Vagina (tissue), 2 donors: ENCODE data around the gene KRTAP13-3. TPM values are rescaled to one million over a fixed set of nuclear protein-coding genes. Genes with fewer than 3 reads are reported as not detected.

Experiments used
- DNase-seq, 2 donors: peaks; one replicate each; pipeline ENCODE4 v3.0.0-alpha.2; 2017; ENCODE audit errors: extremely low spot score in 2 of 2
- H3K27ac ChIP-seq: fragments of 200-600 bp; sonication (generic); one replicate; pipeline ENCODE4 v1.5.1; 2019
- H3K27me3 ChIP-seq: fragments of 200-600 bp; sonication (generic); one replicate; pipeline ENCODE4 v1.5.1; 2019
- H3K36me3 ChIP-seq, 2 donors: fragments of 200-600 bp; sonication (generic); one replicate each; pipeline ENCODE4 v1.5.1; 2017 to 2019
- H3K4me1 ChIP-seq: fragments of 200-600 bp; sonication (generic); one replicate; pipeline ENCODE4 v1.5.1; 2019
- H3K4me3 ChIP-seq, 2 donors: fragments of 200-600 bp; sonication (generic); 1 replicate in 1 of 2; 2 replicates in 1 of 2; pipeline ENCODE4 v1.5.1; 2016 to 2019
- H3K9me3 ChIP-seq: fragments of 200-600 bp; sonication (generic); one replicate; pipeline ENCODE4 v1.5.1; 2019
- POLR2A ChIP-seq, 2 donors: fragments of 450-650 bp; IDR thresholded peaks; one replicate each; pipeline ENCODE4 v1.6.1; 2017; ENCODE audit warnings: antibody characterized with exemption in 2 of 2, mild to moderate bottlenecking in 2 of 2, moderate library complexity in 2 of 2
- POLR2AphosphoS5 ChIP-seq, 2 donors: sonication (generic); formaldehyde crosslinking; IDR thresholded peaks; one replicate each; pipeline ENCODE4 v1.9.0; 2017; ENCODE audit warnings: antibody characterized with exemption in 2 of 2, mild to moderate bottlenecking in 2 of 2, low read depth in 1 of 2; ENCODE audit not compliant: insufficient read depth in 1 of 2
- intact Hi-C: fragments of 100-400 bp; cut with DNase I; formaldehyde crosslinking; loops from one replicate; pipeline ENCODE4 v1.15.1; 2023
- total RNA-seq: library from RNA; depleted of rRNA; stranded (reverse); fragments of >200 nt; gene quantifications from one replicate; pipeline ENCODE4 v1.2.3, GENCODE V29; 2016
- TF ChIP-seq, protein P1 (sequence below), 3 experiments: fragments of 450-650 bp in 2 of 3; fragments of 200-600 bp in 1 of 3; sonication (generic) in 1 of 3; IDR thresholded peaks; one replicate each; pipeline ENCODE4 v1.5.1; 2017 to 2019; ENCODE audit warnings: antibody characterized with exemption in 3 of 3, mild to moderate bottlenecking in 2 of 3, moderate library complexity in 2 of 3

The KRTAP13-3 gene
- total RNA-seq, 1 donor from 2014 or later: not detected

DNA sequence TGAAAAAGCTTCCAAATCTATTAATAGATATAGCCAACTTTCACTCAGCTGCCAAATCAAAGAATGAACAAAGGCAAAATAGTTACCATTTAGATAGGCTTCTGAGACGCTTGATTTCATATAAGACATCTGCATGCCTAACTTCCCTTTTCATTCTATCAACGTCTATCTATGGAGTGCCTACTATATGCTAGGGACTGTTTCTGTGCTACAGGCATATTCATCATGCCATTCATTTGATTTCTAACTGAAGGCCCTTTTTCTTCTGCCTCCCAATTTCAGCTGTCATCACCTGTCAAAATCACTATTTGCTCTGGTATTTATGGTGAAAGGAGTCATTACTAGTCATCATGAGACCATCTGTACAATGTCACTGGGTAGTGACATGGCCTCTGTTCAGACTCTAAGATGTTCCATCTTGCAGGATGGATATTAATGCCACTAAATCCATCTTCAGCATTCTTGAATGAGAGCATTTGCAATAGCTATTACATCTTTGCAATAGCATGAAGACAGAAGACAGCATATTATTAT lies 34.2 kb downstream of the KRTAP13-3 start:
- TF ChIP-seq POLR2A (IDR thresholded peaks at IDR 0.05) (no peak), POLR2AphosphoS5 (IDR thresholded peaks at IDR 0.05; ENCODE audit: insufficient read depth in 1 of 2, low read depth in 1 of 2) (no peak)
- TF ChIP-seq, protein P1, sequence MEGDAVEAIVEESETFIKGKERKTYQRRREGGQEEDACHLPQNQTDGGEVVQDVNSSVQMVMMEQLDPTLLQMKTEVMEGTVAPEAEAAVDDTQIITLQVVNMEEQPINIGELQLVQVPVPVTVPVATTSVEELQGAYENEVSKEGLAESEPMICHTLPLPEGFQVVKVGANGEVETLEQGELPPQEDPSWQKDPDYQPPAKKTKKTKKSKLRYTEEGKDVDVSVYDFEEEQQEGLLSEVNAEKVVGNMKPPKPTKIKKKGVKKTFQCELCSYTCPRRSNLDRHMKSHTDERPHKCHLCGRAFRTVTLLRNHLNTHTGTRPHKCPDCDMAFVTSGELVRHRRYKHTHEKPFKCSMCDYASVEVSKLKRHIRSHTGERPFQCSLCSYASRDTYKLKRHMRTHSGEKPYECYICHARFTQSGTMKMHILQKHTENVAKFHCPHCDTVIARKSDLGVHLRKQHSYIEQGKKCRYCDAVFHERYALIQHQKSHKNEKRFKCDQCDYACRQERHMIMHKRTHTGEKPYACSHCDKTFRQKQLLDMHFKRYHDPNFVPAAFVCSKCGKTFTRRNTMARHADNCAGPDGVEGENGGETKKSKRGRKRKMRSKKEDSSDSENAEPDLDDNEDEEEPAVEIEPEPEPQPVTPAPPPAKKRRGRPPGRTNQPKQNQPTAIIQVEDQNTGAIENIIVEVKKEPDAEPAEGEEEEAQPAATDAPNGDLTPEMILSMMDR (IDR thresholded peaks at IDR 0.05): no peak
- H3K27me3 ChIP-seq: no peaks in the 10 kb centered on the region
- no peaks in the 10 kb centered on the region for H3K4me1 ChIP-seq
- H3K36me3 ChIP-seq: no peaks in the 10 kb centered on the region
- no peaks in the 10 kb centered on the region for H3K9me3 ChIP-seq
- intact Hi-C loops: no loop called here
- H3K4me3 ChIP-seq: no peak overlapping the region
- no peak for DNase-seq
- H3K27ac ChIP-seq: no peak overlapping the region

- Histone ChIP-seq H3K36me3 (no peaks in the 10 kb centered on the region), H3K27ac (no peak overlapping the region), H3K9me3 (no peaks in the 10 kb centered on the region), H3K27me3 (no peaks in the 10 kb centered on the region), H3K4me1 (no peaks in the 10 kb centered on the region), H3K4me3 (no peak overlapping the region)
- DNase-seq: no peak
- intact Hi-C loops: no loop called here
- no peak for TF ChIP-seq POLR2A (IDR thresholded peaks at IDR 0.05)
- TF ChIP-seq, protein P1 (IDR thresholded peaks at IDR 0.05): no peak
These were observed 43.5 kb downstream of the KRTAP13-3 start for GRCh38 chr21:30382201-30382600.

Other genes with a start within 250 kb of the KRTAP13-3 start
- 8.8 TPM for gene CLDN8, start 209.8 kb downstream of the KRTAP13-3 start, total RNA-seq
- not detected for gene KRTAP24-1, start 143.0 kb downstream of the KRTAP13-3 start, total RNA-seq
- not detected for gene KRTAP25-1, start 136.4 kb downstream of the KRTAP13-3 start, total RNA-seq
- gene KRTAP26-1, start 105.6 kb downstream of the KRTAP13-3 start, total RNA-seq: not detected
- not detected for gene KRTAP27-1, start 88.2 kb downstream of the KRTAP13-3 start, total RNA-seq
- not detected for gene KRTAP23-1, start 77.3 kb downstream of the KRTAP13-3 start, total RNA-seq
- not detected for gene KRTAP13-2, start 53.7 kb downstream of the KRTAP13-3 start, total RNA-seq
- not detected for gene KRTAP13-1, start 29.9 kb downstream of the KRTAP13-3 start, total RNA-seq
- not detected for gene KRTAP13-4, start 4.3 kb upstream of the KRTAP13-3 start, total RNA-seq
- gene KRTAP15-1, start 14.3 kb upstream of the KRTAP13-3 start, total RNA-seq: not detected
- not detected for gene KRTAP19-1, start 54.4 kb upstream of the KRTAP13-3 start, total RNA-seq
- gene KRTAP19-2, start 61.5 kb upstream of the KRTAP13-3 start, total RNA-seq: not detected
- gene KRTAP19-3, start 66.1 kb upstream of the KRTAP13-3 start, total RNA-seq: not detected
- gene KRTAP19-4, start 71.2 kb upstream of the KRTAP13-3 start, total RNA-seq: not detected
- gene KRTAP19-5, start 76.2 kb upstream of the KRTAP13-3 start, total RNA-seq: not detected
- gene KRTAP19-6, start 115.9 kb upstream of the KRTAP13-3 start, total RNA-seq: not detected
- not detected for gene KRTAP19-7, start 135.4 kb upstream of the KRTAP13-3 start, total RNA-seq
- gene KRTAP22-2, start 164.5 kb upstream of the KRTAP13-3 start, total RNA-seq: not detected
- gene KRTAP6-3, start 166.5 kb upstream of the KRTAP13-3 start, total RNA-seq: not detected
- not detected for gene KRTAP6-2, start 173.0 kb upstream of the KRTAP13-3 start, total RNA-seq
- gene KRTAP22-1, start 175.2 kb upstream of the KRTAP13-3 start, total RNA-seq: not detected
- not detected for gene KRTAP6-1, start 188.0 kb upstream of the KRTAP13-3 start, total RNA-seq
- gene KRTAP20-1, start 190.5 kb upstream of the KRTAP13-3 start, total RNA-seq: not detected
- not detected for gene KRTAP20-4, start 194.7 kb upstream of the KRTAP13-3 start, total RNA-seq
- gene KRTAP20-2, start 209.3 kb upstream of the KRTAP13-3 start, total RNA-seq: not detected
- gene KRTAP20-3, start 216.9 kb upstream of the KRTAP13-3 start, total RNA-seq: not detected